NB4 (cell line): ENCODE results near the gene SMURF1.

Experiments
- DNase-seq: peaks from one replicate; pipeline ENCODE4 v3.0.0; 2010; ENCODE audit warnings: low read depth
- H3K4me3 ChIP-seq: one replicate; pipeline ENCODE4 v1.5.1; 2011; ENCODE audit warnings: mild to moderate bottlenecking, low read depth, low read length, moderate library complexity
- CTCF ChIP-seq: IDR thresholded peaks from one replicate; pipeline ENCODE4 v1.5.1; 2012; ENCODE audit warnings: low read depth, low read length
- MYC ChIP-seq: IDR thresholded peaks from 2 replicates; pipeline ENCODE4 v1.6.1; 2011; ENCODE audit warnings: low read depth, low read length
- POLR2A ChIP-seq: IDR thresholded peaks from 2 replicates; pipeline ENCODE4 v1.6.1; 2011; ENCODE audit warnings: mild to moderate bottlenecking; ENCODE audit not compliant: insufficient read length; ENCODE audit errors: extremely low read depth
- TF ChIP-seq, protein P1 (sequence below): IDR thresholded peaks from 2 replicates; pipeline ENCODE4 v1.6.1; 2011; ENCODE audit warnings: low read depth, low read length

Gene SMURF1

DNA sequence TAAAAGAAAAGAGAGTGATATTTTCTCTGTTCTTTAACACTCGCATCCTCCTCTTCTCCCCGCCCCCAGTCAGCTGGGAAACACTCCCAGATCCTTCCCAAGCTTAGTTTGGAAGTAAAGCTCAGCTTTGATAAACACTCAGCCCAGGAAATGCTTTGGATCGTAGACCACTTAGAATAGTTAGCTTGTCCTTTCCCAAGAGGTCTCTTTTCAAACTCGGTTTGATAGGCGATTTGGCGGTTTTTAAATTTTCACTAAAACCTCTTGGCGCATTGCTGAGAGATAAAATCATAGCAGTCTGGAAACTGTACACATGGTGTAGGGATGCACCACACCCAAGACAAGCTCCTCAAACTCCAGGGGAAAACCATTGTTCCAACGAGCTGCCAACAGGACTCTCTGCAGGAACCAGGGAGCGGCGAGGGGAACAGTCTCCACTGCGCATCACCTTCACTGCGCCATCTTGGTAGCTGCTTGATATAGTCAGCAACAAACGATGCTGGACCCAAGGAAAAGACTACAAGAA lies 22.3 kb downstream of the SMURF1 start:
- H3K4me3 ChIP-seq = no peak overlapping the region
- TF ChIP-seq POLR2A (no peak), MYC (no peak), CTCF (no peak)
- TF ChIP-seq, protein P1, sequence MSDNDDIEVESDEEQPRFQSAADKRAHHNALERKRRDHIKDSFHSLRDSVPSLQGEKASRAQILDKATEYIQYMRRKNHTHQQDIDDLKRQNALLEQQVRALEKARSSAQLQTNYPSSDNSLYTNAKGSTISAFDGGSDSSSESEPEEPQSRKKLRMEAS = no peak
- no peak for DNase-seq

DNA sequence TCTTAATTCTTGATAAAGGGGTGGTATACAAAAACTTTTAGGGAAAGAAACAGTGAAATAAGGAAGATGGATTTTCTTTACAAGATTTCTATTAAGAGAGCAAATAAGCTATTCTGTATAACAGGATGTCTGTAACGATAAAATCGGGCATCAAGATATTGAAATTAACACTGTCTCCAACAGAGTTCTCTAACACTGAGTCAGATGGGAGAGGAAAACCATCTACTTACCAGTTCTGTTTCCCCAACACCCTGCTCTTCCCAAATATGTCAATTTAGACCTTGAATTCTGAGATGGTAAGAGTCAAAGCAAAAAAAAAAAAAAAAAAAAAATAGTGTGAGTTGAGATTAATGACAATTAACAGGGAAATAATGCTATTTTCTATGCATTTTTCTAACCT lies 23.0 kb downstream of the SMURF1 start:
- TF ChIP-seq MYC (no peak), CTCF (no peak), POLR2A (no peak)
- TF ChIP-seq, protein P1 = no peak
- peak overlapping the region; percentile 33 for H3K4me3 ChIP-seq
- peak; percentile 21 for DNase-seq

- TF ChIP-seq MYC = 0 out of 2 replicates have a peak, but pooled peaks have one; percentile 9
- TF ChIP-seq, protein P1 = no peak
- no peak for TF ChIP-seq CTCF
- no peak for TF ChIP-seq POLR2A
- peak; percentile 89 for DNase-seq
- H3K4me3 ChIP-seq = no peak overlapping the region
Observed at GRCh38 chr7:99120501-99120900, 23.4 kb downstream of the SMURF1 start.

DNA sequence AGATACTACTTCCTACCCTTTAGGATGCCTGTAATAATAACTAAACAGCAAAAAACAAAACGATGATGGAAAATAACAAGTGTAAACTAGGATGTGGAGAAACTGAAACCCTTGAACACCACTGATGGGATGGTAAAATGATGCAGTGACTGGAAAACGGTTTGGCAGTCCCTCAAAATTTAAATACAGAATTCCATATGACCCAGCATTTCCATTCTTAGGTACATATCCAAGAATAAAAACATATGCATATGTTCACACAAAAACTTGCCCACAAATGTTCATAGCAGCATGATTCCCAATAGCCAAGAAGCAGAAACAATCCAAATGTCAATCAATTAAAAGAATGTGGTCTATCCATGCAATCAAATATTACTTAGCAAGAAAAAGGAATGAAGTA lies 25.8 kb downstream of the SMURF1 start:
- TF ChIP-seq POLR2A = no peak
- TF ChIP-seq MYC = no peak
- TF ChIP-seq, protein P1 = no peak
- no peak for TF ChIP-seq CTCF
- no peak overlapping the region for H3K4me3 ChIP-seq
- DNase-seq = no peak

DNA sequence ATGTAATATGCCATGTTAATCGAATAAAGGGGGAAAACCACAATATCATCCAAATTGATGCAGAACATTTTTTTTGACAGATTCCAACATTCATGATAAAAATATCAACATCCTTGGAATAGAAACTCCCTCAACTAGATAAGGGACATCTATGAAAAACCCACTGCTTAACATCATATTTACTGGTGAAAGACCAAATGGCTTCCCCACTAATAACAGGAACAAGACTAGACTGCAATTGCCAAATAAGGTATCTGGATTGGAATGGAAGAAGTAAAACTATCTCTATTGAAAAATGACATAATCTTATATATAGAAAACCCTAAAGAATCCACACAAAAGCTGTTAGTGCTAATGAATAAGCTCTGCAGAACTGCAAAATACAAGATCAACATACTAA lies 27.8 kb downstream of the SMURF1 start:
- DNase-seq = peak; percentile 34
- TF ChIP-seq CTCF (no peak), POLR2A (no peak), MYC (no peak)
- TF ChIP-seq, protein P1 = no peak

GRCh38 chr7:99115379-99115778 lies 28.5 kb downstream of the SMURF1 start:
- no peak for DNase-seq
- no peak overlapping the region for H3K4me3 ChIP-seq
- TF ChIP-seq POLR2A (no peak), MYC (no peak), CTCF (no peak)
- TF ChIP-seq, protein P1 = no peak

More for the DNA sequence above, 27.8 kb downstream of the SMURF1 start:
- no peak overlapping the region for H3K4me3 ChIP-seq
